Measurements from ENCODE around the gene CACNA1G.

DNA sequence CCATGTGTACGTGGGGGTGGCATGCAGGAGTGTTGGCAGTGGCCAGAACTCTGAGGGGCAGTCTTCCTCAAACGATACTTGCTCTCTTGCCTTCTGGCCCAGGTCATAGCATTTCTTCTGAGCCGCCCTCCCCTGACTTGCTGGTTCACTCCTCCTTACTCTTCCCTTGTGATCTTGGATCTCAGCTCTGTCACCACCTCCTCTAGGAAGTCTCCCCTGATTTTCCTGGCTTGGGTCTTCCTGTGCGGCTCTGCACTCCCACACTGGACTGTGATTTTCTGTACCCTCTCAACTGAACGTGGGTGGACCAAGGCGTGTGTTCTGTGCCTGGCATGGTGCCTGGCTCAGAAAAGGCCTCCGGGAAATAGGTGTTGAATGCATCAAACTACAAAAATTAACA is 25.1 kb upstream of the CACNA1G start:
- TF ChIP-seq, protein P1, sequence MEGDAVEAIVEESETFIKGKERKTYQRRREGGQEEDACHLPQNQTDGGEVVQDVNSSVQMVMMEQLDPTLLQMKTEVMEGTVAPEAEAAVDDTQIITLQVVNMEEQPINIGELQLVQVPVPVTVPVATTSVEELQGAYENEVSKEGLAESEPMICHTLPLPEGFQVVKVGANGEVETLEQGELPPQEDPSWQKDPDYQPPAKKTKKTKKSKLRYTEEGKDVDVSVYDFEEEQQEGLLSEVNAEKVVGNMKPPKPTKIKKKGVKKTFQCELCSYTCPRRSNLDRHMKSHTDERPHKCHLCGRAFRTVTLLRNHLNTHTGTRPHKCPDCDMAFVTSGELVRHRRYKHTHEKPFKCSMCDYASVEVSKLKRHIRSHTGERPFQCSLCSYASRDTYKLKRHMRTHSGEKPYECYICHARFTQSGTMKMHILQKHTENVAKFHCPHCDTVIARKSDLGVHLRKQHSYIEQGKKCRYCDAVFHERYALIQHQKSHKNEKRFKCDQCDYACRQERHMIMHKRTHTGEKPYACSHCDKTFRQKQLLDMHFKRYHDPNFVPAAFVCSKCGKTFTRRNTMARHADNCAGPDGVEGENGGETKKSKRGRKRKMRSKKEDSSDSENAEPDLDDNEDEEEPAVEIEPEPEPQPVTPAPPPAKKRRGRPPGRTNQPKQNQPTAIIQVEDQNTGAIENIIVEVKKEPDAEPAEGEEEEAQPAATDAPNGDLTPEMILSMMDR (IDR thresholded peaks at IDR 0.05; ENCODE audit: low read depth, low read length, missing input control), result no peak
- TF ChIP-seq TAF1 (conservative IDR thresholded peaks at IDR 0.05) (no peak), FOXA1 (IDR thresholded peaks at IDR 0.05) (no peak)
- TF ChIP-seq, protein P2, sequence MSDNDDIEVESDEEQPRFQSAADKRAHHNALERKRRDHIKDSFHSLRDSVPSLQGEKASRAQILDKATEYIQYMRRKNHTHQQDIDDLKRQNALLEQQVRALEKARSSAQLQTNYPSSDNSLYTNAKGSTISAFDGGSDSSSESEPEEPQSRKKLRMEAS (IDR thresholded peaks at IDR 0.05), result no peak

All from liver (tissue), 3 donors.